Liver (tissue), 9 donors: ENCODE measurements around the gene SCP2. TPM values are rescaled to one million over a fixed set of nuclear protein-coding genes. Genes with fewer than 3 reads are reported as not detected.

Experiments
- DNase-seq: peaks from one replicate; pipeline ENCODE4 v3.0.0-alpha.2; 2017; ENCODE audit warnings: low spot score
- H3K27ac ChIP-seq, 2 donors: one replicate each; pipeline ENCODE4 v1.7.0; 2013; ENCODE audit warnings: inconsistent platforms in 2 of 2, low read length in 2 of 2, control low read depth in 1 of 2, low read depth in 1 of 2, mild to moderate bottlenecking in 1 of 2
- H3K27me3 ChIP-seq, 4 donors: one replicate each; pipeline versions ENCODE4 v1.6.1 to v1.7.0; 2013; ENCODE audit warnings: low read length in 3 of 4, inconsistent platforms in 1 of 4, mild to moderate bottlenecking in 1 of 4, moderate library complexity in 1 of 4; ENCODE audit not compliant: control insufficient read depth in 4 of 4, insufficient read depth in 4 of 4
- H3K36me3 ChIP-seq, 4 donors: one replicate each; pipeline versions ENCODE4 v1.6.1 to v1.7.0; 2013; ENCODE audit warnings: low read length in 3 of 4, mild to moderate bottlenecking in 3 of 4, low read depth in 1 of 4, moderate library complexity in 1 of 4; ENCODE audit not compliant: control insufficient read depth in 4 of 4, insufficient read depth in 3 of 4
- H3K4me1 ChIP-seq, 4 donors: one replicate each; pipeline versions ENCODE4 v1.6.1 to v1.7.0; 2013; ENCODE audit warnings: low read length in 3 of 4, mild to moderate bottlenecking in 3 of 4, moderate library complexity in 1 of 4; ENCODE audit not compliant: control insufficient read depth in 4 of 4, insufficient read depth in 4 of 4
- H3K4me3 ChIP-seq, 3 donors: one replicate each; pipeline versions ENCODE4 v1.6.1 to v1.7.0; 2013; ENCODE audit warnings: low read length in 3 of 3, control low read depth in 1 of 3, low read depth in 1 of 3, mild to moderate bottlenecking in 1 of 3
- H3K9ac ChIP-seq, 2 donors: one replicate each; pipeline ENCODE4 v1.7.0; 2013; ENCODE audit warnings: low read length in 2 of 2, mild to moderate bottlenecking in 2 of 2, moderate library complexity in 2 of 2, control low read depth in 1 of 2, low read depth in 1 of 2
- H3K9me3 ChIP-seq, 4 donors: one replicate each; pipeline versions ENCODE4 v1.6.1 to v1.7.0; 2013; ENCODE audit warnings: low read length in 3 of 4; ENCODE audit not compliant: control insufficient read depth in 4 of 4
- EGR1 ChIP-seq, 2 donors: IDR thresholded peaks; 2 replicates each; pipeline ENCODE4 v1.6.1; 2016 to 2018; ENCODE audit warnings: antibody characterized with exemption in 2 of 2, low read depth in 2 of 2
- FOXA1 ChIP-seq: IDR thresholded peaks from 2 replicates; pipeline ENCODE4 v1.6.1; 2016; ENCODE audit warnings: antibody characterized with exemption
- FOXA2 ChIP-seq: IDR thresholded peaks from 2 replicates; pipeline ENCODE4 v1.6.1; 2016; ENCODE audit warnings: antibody characterized with exemption
- GABPA ChIP-seq, 2 donors: IDR thresholded peaks in 1 of 2; conservative IDR thresholded peaks in 1 of 2; 2 replicates each; pipeline ENCODE4 v1.6.1; 2016; ENCODE audit warnings: antibody characterized with exemption in 2 of 2, mild to moderate bottlenecking in 1 of 2, moderate library complexity in 1 of 2
- HNF4A ChIP-seq, 2 donors: conservative IDR thresholded peaks; 2 replicates each; pipeline ENCODE4 v1.6.1; 2016; ENCODE audit warnings: antibody characterized with exemption in 2 of 2, mild to moderate bottlenecking in 2 of 2
- HNF4G ChIP-seq: IDR thresholded peaks from 2 replicates; pipeline ENCODE4 v1.6.1; 2016; ENCODE audit warnings: antibody characterized with exemption
- JUND ChIP-seq, 2 donors: IDR thresholded peaks; 2 replicates each; pipeline ENCODE4 v1.6.1; 2016; ENCODE audit warnings: antibody characterized with exemption in 2 of 2
- NR2F2 ChIP-seq: IDR thresholded peaks from 2 replicates; pipeline ENCODE4 v1.6.1; 2016; ENCODE audit warnings: antibody characterized with exemption
- RAD21 ChIP-seq, 2 donors: IDR thresholded peaks; 2 replicates each; pipeline ENCODE4 v1.6.1; 2016; ENCODE audit warnings: antibody characterized with exemption in 2 of 2, mild to moderate bottlenecking in 2 of 2
- RXRA ChIP-seq, 2 donors: IDR thresholded peaks; 2 replicates each; pipeline ENCODE4 v1.6.1; 2017 to 2018; ENCODE audit warnings: antibody characterized with exemption in 2 of 2, mild to moderate bottlenecking in 1 of 2
- SP1 ChIP-seq: IDR thresholded peaks from 2 replicates; pipeline ENCODE4 v1.6.1; 2018; ENCODE audit warnings: antibody characterized with exemption, mild to moderate bottlenecking
- TAF1 ChIP-seq: conservative IDR thresholded peaks from 2 replicates; pipeline ENCODE4 v1.6.1; 2016; ENCODE audit warnings: antibody characterized with exemption, mild to moderate bottlenecking
- YY1 ChIP-seq: IDR thresholded peaks from 2 replicates; pipeline ENCODE4 v1.6.1; 2016; ENCODE audit warnings: antibody characterized with exemption, mild to moderate bottlenecking
- WGBS: extraction: QIAGEN DNeasy Blood & Tissue Kit; methylation state at CpG from one replicate; pipeline ENCODE4 v1.1.7; 2013; 5-methylcytosine and 5-hydroxymethylcytosine counted together
- polyA plus RNA-seq, 2 donors: library from polyadenylated mRNA; stranded (reverse) in 1 of 2; unstranded in 1 of 2; fragments of 200-250 nt in 1 of 2; fragments of >200 nt in 1 of 2; fragmentation: Nextera tagmentation in 1 of 2; extraction: Ambion mirVana in 1 of 2; gene quantifications; one replicate each; pipeline versions ENCODE4 v1.2.1 to v1.2.3, GENCODE V29; 2013 to 2015
- total RNA-seq, 2 donors: library from RNA; depleted of rRNA; stranded (reverse); fragments of >200 nt; gene quantifications; one replicate each; pipeline ENCODE4 v1.2.3, GENCODE V29; 2014
- TF ChIP-seq, protein P1 (sequence below): IDR thresholded peaks from 2 replicates; pipeline ENCODE4 v1.6.1; 2016; ENCODE audit warnings: antibody characterized with exemption, mild to moderate bottlenecking
- TF ChIP-seq, protein P2 (sequence below): fragments of 150-350 bp; IDR thresholded peaks from 2 replicates; pipeline ENCODE4 v1.5.1; 2017; ENCODE audit warnings: improper control_type of control experiment, low read depth, low read length; ENCODE audit not compliant: missing input control
- TF ChIP-seq, protein P3 (sequence below): IDR thresholded peaks from 2 replicates; pipeline ENCODE4 v1.6.1; 2016; ENCODE audit warnings: antibody characterized with exemption
- TF ChIP-seq, protein P4 (sequence below): IDR thresholded peaks from 2 replicates; pipeline ENCODE4 v1.6.1; 2016; ENCODE audit warnings: antibody characterized with exemption
- TF ChIP-seq, protein P5 (sequence below): IDR thresholded peaks from 2 replicates; pipeline ENCODE4 v1.6.1; 2016; ENCODE audit warnings: antibody characterized with exemption
- donor health status: healthy.
- donor health status: healthy.
- donor health status: healthy.
- donor health status: healthy.
- donor health status: healthy.

The SCP2 gene
- total and polyA plus RNA-seq, 4 donors, result 122 to 811 (median 529) TPM

DNA sequence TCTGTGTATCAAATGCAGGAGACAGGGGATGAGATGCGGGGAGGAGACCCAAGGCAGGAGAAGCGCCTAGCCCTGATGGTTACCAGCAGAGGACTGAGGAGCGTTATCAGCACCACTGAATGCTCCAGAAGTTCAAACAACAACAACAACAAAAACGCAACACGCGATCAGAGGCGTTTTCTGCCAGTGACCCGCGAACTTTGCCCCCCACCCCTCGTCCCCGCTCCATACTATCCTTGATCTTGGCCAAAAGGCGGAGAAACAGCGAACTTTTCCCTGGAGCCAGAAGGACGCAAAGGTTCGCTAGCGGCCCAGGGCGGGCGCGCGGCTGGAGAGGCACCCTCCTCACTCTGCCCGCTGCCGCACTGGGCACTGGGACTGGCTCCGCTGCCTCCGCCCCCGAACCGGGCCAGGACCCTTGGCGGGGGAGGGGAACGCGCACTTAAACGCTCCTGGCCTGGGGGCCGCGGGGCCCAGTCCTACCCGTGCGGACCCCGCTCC lies 6.2 kb upstream of the SCP2 start:
- no peak for DNase-seq
- peaks cover 8 to 61% (median 41%) of the 10 kb centered on the region in 4 donors for H3K4me1 ChIP-seq
- TF ChIP-seq, protein P1, sequence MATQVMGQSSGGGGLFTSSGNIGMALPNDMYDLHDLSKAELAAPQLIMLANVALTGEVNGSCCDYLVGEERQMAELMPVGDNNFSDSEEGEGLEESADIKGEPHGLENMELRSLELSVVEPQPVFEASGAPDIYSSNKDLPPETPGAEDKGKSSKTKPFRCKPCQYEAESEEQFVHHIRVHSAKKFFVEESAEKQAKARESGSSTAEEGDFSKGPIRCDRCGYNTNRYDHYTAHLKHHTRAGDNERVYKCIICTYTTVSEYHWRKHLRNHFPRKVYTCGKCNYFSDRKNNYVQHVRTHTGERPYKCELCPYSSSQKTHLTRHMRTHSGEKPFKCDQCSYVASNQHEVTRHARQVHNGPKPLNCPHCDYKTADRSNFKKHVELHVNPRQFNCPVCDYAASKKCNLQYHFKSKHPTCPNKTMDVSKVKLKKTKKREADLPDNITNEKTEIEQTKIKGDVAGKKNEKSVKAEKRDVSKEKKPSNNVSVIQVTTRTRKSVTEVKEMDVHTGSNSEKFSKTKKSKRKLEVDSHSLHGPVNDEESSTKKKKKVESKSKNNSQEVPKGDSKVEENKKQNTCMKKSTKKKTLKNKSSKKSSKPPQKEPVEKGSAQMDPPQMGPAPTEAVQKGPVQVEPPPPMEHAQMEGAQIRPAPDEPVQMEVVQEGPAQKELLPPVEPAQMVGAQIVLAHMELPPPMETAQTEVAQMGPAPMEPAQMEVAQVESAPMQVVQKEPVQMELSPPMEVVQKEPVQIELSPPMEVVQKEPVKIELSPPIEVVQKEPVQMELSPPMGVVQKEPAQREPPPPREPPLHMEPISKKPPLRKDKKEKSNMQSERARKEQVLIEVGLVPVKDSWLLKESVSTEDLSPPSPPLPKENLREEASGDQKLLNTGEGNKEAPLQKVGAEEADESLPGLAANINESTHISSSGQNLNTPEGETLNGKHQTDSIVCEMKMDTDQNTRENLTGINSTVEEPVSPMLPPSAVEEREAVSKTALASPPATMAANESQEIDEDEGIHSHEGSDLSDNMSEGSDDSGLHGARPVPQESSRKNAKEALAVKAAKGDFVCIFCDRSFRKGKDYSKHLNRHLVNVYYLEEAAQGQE, result peak; percentile 35
- TF ChIP-seq HNF4G (peak; percentile 93), JUND (IDR thresholded peaks at IDR 0.05) (peak in 1 of 2 donors; percentile 36), TAF1 (peak; percentile 86), YY1 (peak; percentile 37), GABPA (IDR thresholded peaks at IDR 0.05 in 1 of 2, conservative IDR thresholded peaks at IDR 0.05 in 1 of 2) (no peak), RXRA (IDR thresholded peaks at IDR 0.05) (peak; percentile 86 to 89), FOXA1 (no peak), HNF4A (conservative IDR thresholded peaks at IDR 0.05) (peak; percentile 90 to 96), NR2F2 (peak; percentile 49), EGR1 (IDR thresholded peaks at IDR 0.05; ENCODE audit: low read depth in 2 of 2) (no peak), SP1 (peak; percentile 77), FOXA2 (no peak), RAD21 (IDR thresholded peaks at IDR 0.05) (peak in 1 of 2 donors; percentile 49)
- TF ChIP-seq, protein P2, sequence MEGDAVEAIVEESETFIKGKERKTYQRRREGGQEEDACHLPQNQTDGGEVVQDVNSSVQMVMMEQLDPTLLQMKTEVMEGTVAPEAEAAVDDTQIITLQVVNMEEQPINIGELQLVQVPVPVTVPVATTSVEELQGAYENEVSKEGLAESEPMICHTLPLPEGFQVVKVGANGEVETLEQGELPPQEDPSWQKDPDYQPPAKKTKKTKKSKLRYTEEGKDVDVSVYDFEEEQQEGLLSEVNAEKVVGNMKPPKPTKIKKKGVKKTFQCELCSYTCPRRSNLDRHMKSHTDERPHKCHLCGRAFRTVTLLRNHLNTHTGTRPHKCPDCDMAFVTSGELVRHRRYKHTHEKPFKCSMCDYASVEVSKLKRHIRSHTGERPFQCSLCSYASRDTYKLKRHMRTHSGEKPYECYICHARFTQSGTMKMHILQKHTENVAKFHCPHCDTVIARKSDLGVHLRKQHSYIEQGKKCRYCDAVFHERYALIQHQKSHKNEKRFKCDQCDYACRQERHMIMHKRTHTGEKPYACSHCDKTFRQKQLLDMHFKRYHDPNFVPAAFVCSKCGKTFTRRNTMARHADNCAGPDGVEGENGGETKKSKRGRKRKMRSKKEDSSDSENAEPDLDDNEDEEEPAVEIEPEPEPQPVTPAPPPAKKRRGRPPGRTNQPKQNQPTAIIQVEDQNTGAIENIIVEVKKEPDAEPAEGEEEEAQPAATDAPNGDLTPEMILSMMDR, result no peak
- TF ChIP-seq, protein P3, sequence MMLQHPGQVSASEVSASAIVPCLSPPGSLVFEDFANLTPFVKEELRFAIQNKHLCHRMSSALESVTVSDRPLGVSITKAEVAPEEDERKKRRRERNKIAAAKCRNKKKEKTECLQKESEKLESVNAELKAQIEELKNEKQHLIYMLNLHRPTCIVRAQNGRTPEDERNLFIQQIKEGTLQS, result no peak
- TF ChIP-seq, protein P4, sequence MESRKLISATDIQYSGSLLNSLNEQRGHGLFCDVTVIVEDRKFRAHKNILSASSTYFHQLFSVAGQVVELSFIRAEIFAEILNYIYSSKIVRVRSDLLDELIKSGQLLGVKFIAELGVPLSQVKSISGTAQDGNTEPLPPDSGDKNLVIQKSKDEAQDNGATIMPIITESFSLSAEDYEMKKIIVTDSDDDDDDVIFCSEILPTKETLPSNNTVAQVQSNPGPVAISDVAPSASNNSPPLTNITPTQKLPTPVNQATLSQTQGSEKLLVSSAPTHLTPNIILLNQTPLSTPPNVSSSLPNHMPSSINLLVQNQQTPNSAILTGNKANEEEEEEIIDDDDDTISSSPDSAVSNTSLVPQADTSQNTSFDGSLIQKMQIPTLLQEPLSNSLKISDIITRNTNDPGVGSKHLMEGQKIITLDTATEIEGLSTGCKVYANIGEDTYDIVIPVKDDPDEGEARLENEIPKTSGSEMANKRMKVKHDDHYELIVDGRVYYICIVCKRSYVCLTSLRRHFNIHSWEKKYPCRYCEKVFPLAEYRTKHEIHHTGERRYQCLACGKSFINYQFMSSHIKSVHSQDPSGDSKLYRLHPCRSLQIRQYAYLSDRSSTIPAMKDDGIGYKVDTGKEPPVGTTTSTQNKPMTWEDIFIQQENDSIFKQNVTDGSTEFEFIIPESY, result no peak
- TF ChIP-seq, protein P5, sequence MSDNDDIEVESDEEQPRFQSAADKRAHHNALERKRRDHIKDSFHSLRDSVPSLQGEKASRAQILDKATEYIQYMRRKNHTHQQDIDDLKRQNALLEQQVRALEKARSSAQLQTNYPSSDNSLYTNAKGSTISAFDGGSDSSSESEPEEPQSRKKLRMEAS, result no peak
- H3K36me3 ChIP-seq, result no peaks in the 10 kb centered on the region
- peak overlapping the region; percentile 73 to 90 for H3K9ac ChIP-seq
- no peaks in the 10 kb centered on the region for H3K9me3 ChIP-seq
- 13% methylated on average over 35 of the region's 35 CpGs for WGBS
- H3K4me3 ChIP-seq, result peak overlapping the region; percentile 68 to 81 (median 69)
- H3K27me3 ChIP-seq, result no peaks in the 10 kb centered on the region
- H3K27ac ChIP-seq, result peak overlapping the region; percentile 93 to 94
